MM.1S (cell line): ENCODE measurements around the gene CD200R1.

ENCODE experiments used
- DNase-seq: peaks from one replicate; pipeline ENCODE4 v3.0.0-alpha.2; 2015
- H2AFZ ChIP-seq: fragments of 300-600 bp; sonication (generic); 2 replicates; pipeline ENCODE4 v1.6.0; 2016; ENCODE audit warnings: antibody characterized with exemption, low read length
- H3F3A ChIP-seq: fragments of 300-600 bp; sonication (generic); 2 replicates; pipeline ENCODE4 v1.6.1; 2016; ENCODE audit warnings: mild to moderate bottlenecking, antibody characterized with exemption, low read length, moderate library complexity, mixed read lengths; ENCODE audit not compliant: insufficient read depth
- H3K27ac ChIP-seq: fragments of 300-600 bp; sonication (generic); 2 replicates; pipeline ENCODE4 v1.5.1; 2016; ENCODE audit warnings: mild to moderate bottlenecking, low read length
- H3K27me3 ChIP-seq: fragments of 300-600 bp; sonication (generic); replicated peaks from 2 replicates; pipeline ENCODE4 v1.6.0; 2016; ENCODE audit warnings: low read length; ENCODE audit not compliant: insufficient read depth
- H3K36me3 ChIP-seq: fragments of 300-600 bp; sonication (generic); replicated peaks from 2 replicates; pipeline ENCODE4 v1.6.1; 2016; ENCODE audit warnings: mild to moderate bottlenecking, low read length, mixed read lengths; ENCODE audit not compliant: insufficient read depth
- H3K4me1 ChIP-seq: fragments of 300-600 bp; sonication (generic); 2 replicates; pipeline ENCODE4 v1.6.1; 2016; ENCODE audit warnings: low read length, mixed read lengths
- H3K4me2 ChIP-seq: fragments of 300-600 bp; sonication (generic); 2 replicates; pipeline ENCODE4 v1.6.0; 2016; ENCODE audit warnings: low read depth, low read length
- H3K4me3 ChIP-seq: fragments of 300-600 bp; sonication (generic); 2 replicates; pipeline ENCODE4 v1.5.1; 2016; ENCODE audit warnings: low read length, mixed read lengths
- H3K79me2 ChIP-seq: fragments of 300-600 bp; sonication (generic); 2 replicates; pipeline ENCODE4 v1.6.1; 2016; ENCODE audit warnings: mixed run types, low read length, mixed read lengths
- H3K9ac ChIP-seq: fragments of 300-600 bp; sonication (generic); 2 replicates; pipeline ENCODE4 v1.6.1; 2016; ENCODE audit warnings: low read length, mixed read lengths
- H3K9me2 ChIP-seq: fragments of 300-600 bp; sonication (generic); replicated peaks from 2 replicates; pipeline ENCODE4 v1.6.1; 2016; ENCODE audit warnings: mild to moderate bottlenecking, low read length, mixed read lengths; ENCODE audit not compliant: insufficient read depth
- H3K9me3 ChIP-seq: fragments of 300-600 bp; sonication (generic); replicated peaks from 2 replicates; pipeline ENCODE4 v1.6.1; 2016; ENCODE audit warnings: mild to moderate bottlenecking, low read length, mixed read lengths; ENCODE audit not compliant: insufficient read depth
- H4K20me1 ChIP-seq: fragments of 300-600 bp; sonication (generic); 2 replicates; pipeline ENCODE4 v1.6.1; 2016; ENCODE audit warnings: mild to moderate bottlenecking, low read length, moderate library complexity, mixed read lengths; ENCODE audit not compliant: insufficient read depth
- CTCF ChIP-seq: fragments of 300-600 bp; sonication (generic); IDR thresholded peaks from 2 replicates; pipeline ENCODE4 v1.5.1; 2016; ENCODE audit warnings: antibody characterized with exemption, low read length, mixed read lengths
- EZH2 ChIP-seq: fragments of 300-600 bp; sonication (generic); optimal IDR thresholded peaks from 2 replicates; pipeline ENCODE3; 2017; ENCODE audit warnings: low read depth, mild to moderate bottlenecking, antibody characterized with exemption, low read length, mixed read lengths
- EZH2phosphoT487 ChIP-seq: fragments of 300-600 bp; sonication (generic); IDR thresholded peaks from 2 replicates; pipeline ENCODE4 v1.6.1; 2018; ENCODE audit warnings: antibody characterized with exemption, low read length

CD200R1 gene

GRCh38 chr3:112888381-112889085 is 86.4 kb downstream of the CD200R1 start:
- Histone ChIP-seq H2AFZ (no peak overlapping the region), H3F3A (no peaks in the 10 kb centered on the region), H3K79me2 (no peaks in the 10 kb centered on the region), H3K9me2 (no peaks in the 10 kb centered on the region), H3K4me2 (no peak overlapping the region), H4K20me1 (no peaks in the 10 kb centered on the region), H3K9ac (no peak overlapping the region), H3K4me1 (no peaks in the 10 kb centered on the region), H3K4me3 (no peak overlapping the region), H3K27ac (no peak overlapping the region), H3K27me3 (no peaks in the 10 kb centered on the region), H3K9me3 (no peaks in the 10 kb centered on the region), H3K36me3 (no peaks in the 10 kb centered on the region)
- DNase-seq: no peak
- no peak for TF ChIP-seq CTCF
- TF ChIP-seq EZH2phosphoT487: no peak
- TF ChIP-seq EZH2: no peak

- Histone ChIP-seq H3K9me2 (no peaks in the 10 kb centered on the region), H3K27me3 (no peaks in the 10 kb centered on the region), H3K36me3 (no peaks in the 10 kb centered on the region), H3K9ac (no peak overlapping the region), H3K79me2 (no peaks in the 10 kb centered on the region), H3K4me2 (no peak overlapping the region), H3K4me3 (no peak overlapping the region), H3F3A (no peaks in the 10 kb centered on the region), H3K9me3 (no peaks in the 10 kb centered on the region), H2AFZ (no peak overlapping the region), H3K27ac (no peak overlapping the region), H4K20me1 (no peaks in the 10 kb centered on the region), H3K4me1 (0 out of 2 replicates have a peak, but pooled peaks cover 3% of the 10 kb centered on the region)
- DNase-seq: no peak
- TF ChIP-seq EZH2phosphoT487: no peak
- no peak for TF ChIP-seq EZH2
- TF ChIP-seq CTCF: no peak
Observed at GRCh38 chr3:112884678-112885290, 90.1 kb downstream of the CD200R1 start.

- DNase-seq: no peak
- Histone ChIP-seq H3F3A (no peaks in the 10 kb centered on the region), H3K4me1 (0 out of 2 replicates have a peak, but pooled peaks cover 3% of the 10 kb centered on the region), H3K9ac (no peak overlapping the region), H3K4me2 (no peak overlapping the region), H3K79me2 (no peaks in the 10 kb centered on the region), H3K4me3 (no peak overlapping the region), H4K20me1 (no peaks in the 10 kb centered on the region), H3K36me3 (no peaks in the 10 kb centered on the region), H3K27me3 (no peaks in the 10 kb centered on the region), H2AFZ (no peak overlapping the region), H3K9me2 (no peaks in the 10 kb centered on the region), H3K27ac (no peak overlapping the region), H3K9me3 (no peaks in the 10 kb centered on the region)
- TF ChIP-seq EZH2phosphoT487 (no peak), EZH2 (no peak), CTCF (no peak)
Observed at GRCh38 chr3:112881891-112882290, 93.0 kb downstream of the CD200R1 start.
